ENCODE measurements around the gene ARL13A.

Gene ARL13A

GRCh38 chrX:101028562-101028961, 59.1 kb downstream of the ARL13A start:
- Histone ChIP-seq H3K4me3 (ENCODE audit: insufficient read depth, low read length, poor library complexity, severe bottlenecking) (no peak overlapping the region), H4K20me1 (ENCODE audit: low read depth, low read length) (no peaks in the 10 kb centered on the region), H3F3A (ENCODE audit: insufficient read depth) (no peaks in the 10 kb centered on the region), H3K27me3 (ENCODE audit: low read length) (no peaks in the 10 kb centered on the region), H3K79me2 (ENCODE audit: insufficient read depth, low read length) (no peaks in the 10 kb centered on the region), H3K9ac (ENCODE audit: low read length) (no peak overlapping the region), H2AFZ (ENCODE audit: low read depth, low read length, severe bottlenecking) (no peak overlapping the region), H3K4me2 (ENCODE audit: low read depth, low read length, poor library complexity, severe bottlenecking) (no peak overlapping the region), H3K9me3 (ENCODE audit: insufficient read depth, low read length) (no peaks in the 10 kb centered on the region), H3K9me2 (replicated peaks; ENCODE audit: insufficient read depth, low read length) (no peaks in the 10 kb centered on the region), H3K27ac (ENCODE audit: low read depth, low read length) (no peak overlapping the region), H3K36me3 (ENCODE audit: low read length) (no peaks in the 10 kb centered on the region)
- TF ChIP-seq CTCF (IDR thresholded peaks at IDR 0.05; ENCODE audit: insufficient read depth, low read length, poor library complexity, severe bottlenecking): no peak
- TF ChIP-seq EZH2phosphoT487 (conservative IDR thresholded peaks at IDR 0.05; ENCODE audit: low read length): no peak

GRCh38 chrX:101029665-101030064, 60.2 kb downstream of the ARL13A start:
- Histone ChIP-seq H3K9me3 (ENCODE audit: insufficient read depth, low read length) (no peaks in the 10 kb centered on the region), H2AFZ (ENCODE audit: low read depth, low read length, severe bottlenecking) (no peak overlapping the region), H3K36me3 (ENCODE audit: low read length) (no peaks in the 10 kb centered on the region), H3K27ac (ENCODE audit: low read depth, low read length) (no peak overlapping the region), H3K4me3 (ENCODE audit: insufficient read depth, low read length, poor library complexity, severe bottlenecking) (no peak overlapping the region), H3K79me2 (ENCODE audit: insufficient read depth, low read length) (no peaks in the 10 kb centered on the region), H3K9ac (ENCODE audit: low read length) (no peak overlapping the region), H3K4me2 (ENCODE audit: low read depth, low read length, poor library complexity, severe bottlenecking) (no peak overlapping the region), H3K9me2 (replicated peaks; ENCODE audit: insufficient read depth, low read length) (no peaks in the 10 kb centered on the region), H4K20me1 (ENCODE audit: low read depth, low read length) (no peaks in the 10 kb centered on the region), H3F3A (ENCODE audit: insufficient read depth) (no peaks in the 10 kb centered on the region), H3K27me3 (ENCODE audit: low read length) (no peaks in the 10 kb centered on the region)
- TF ChIP-seq CTCF (IDR thresholded peaks at IDR 0.05; ENCODE audit: insufficient read depth, low read length, poor library complexity, severe bottlenecking): no peak
- no peak for TF ChIP-seq EZH2phosphoT487 (conservative IDR thresholded peaks at IDR 0.05; ENCODE audit: low read length)

- no peaks in the 10 kb centered on the region for H3K36me3 ChIP-seq (ENCODE audit: low read length)
- no peaks in the 10 kb centered on the region for H3K27me3 ChIP-seq (ENCODE audit: low read length)
- H4K20me1 ChIP-seq (ENCODE audit: low read depth, low read length): no peaks in the 10 kb centered on the region
- H3K9ac ChIP-seq (ENCODE audit: low read length): no peak overlapping the region
- H2AFZ ChIP-seq (ENCODE audit: low read depth, low read length, severe bottlenecking): no peak overlapping the region
- no peaks in the 10 kb centered on the region for H3K9me3 ChIP-seq (ENCODE audit: insufficient read depth, low read length)
- H3K4me2 ChIP-seq (ENCODE audit: low read depth, low read length, poor library complexity, severe bottlenecking): no peak overlapping the region
- no peaks in the 10 kb centered on the region for H3F3A ChIP-seq (ENCODE audit: insufficient read depth)
- no peaks in the 10 kb centered on the region for H3K9me2 ChIP-seq (replicated peaks; ENCODE audit: insufficient read depth, low read length)
- H3K79me2 ChIP-seq (ENCODE audit: insufficient read depth, low read length): no peaks in the 10 kb centered on the region
- no peak for TF ChIP-seq EZH2phosphoT487 (conservative IDR thresholded peaks at IDR 0.05; ENCODE audit: low read length)
- TF ChIP-seq CTCF (IDR thresholded peaks at IDR 0.05; ENCODE audit: insufficient read depth, low read length, poor library complexity, severe bottlenecking): no peak
- H3K4me3 ChIP-seq (ENCODE audit: insufficient read depth, low read length, poor library complexity, severe bottlenecking): no peak overlapping the region
- no peak overlapping the region for H3K27ac ChIP-seq (ENCODE audit: low read depth, low read length)
These were observed 67.7 kb downstream of the ARL13A start for GRCh38 chrX:101037231-101037630.
